GM18909 (cell line): ENCODE results near the gene TRIM49B.
"Not testable (repeated sequence)": the region's sequence is repeated elsewhere in the genome, so short reads cannot be mapped to it uniquely, and the experiment has no call there.

Source experiments
- ATAC-seq: cut with Tn5 transposase; IDR thresholded peaks from one replicate; pipeline ENCODE4 v1.9.1; 2021; ENCODE audit warnings: mild to moderate bottlenecking; ENCODE audit not compliant: unreplicated experiment, poor library complexity

The TRIM49B gene

DNA sequence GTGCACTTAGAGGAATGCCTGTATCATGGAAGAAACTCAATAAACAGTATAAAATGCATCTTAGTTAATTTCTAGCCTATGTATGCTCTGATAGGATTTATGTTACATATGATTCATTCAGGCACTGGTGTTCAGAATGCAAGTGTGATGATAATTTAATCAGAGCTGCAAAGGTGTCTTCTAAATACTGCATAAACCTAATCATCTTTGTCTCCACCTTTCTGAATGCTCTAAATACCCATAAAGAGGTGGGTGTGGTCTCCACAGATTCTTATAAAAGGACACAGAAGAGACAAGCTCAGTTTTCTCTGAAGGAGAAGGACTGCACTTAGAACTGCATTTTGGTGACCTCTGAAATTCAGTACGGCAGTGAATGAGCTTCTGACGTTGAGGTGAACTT, at the start of gene TRIM49B:
Gene TRIM49B, plus strand, starts transcription at position 301 of the 400 bp plus-strand sequence. CDS start 2,777 bp downstream, outside the sequence.
- ATAC-seq = not testable (repeated sequence)

DNA sequence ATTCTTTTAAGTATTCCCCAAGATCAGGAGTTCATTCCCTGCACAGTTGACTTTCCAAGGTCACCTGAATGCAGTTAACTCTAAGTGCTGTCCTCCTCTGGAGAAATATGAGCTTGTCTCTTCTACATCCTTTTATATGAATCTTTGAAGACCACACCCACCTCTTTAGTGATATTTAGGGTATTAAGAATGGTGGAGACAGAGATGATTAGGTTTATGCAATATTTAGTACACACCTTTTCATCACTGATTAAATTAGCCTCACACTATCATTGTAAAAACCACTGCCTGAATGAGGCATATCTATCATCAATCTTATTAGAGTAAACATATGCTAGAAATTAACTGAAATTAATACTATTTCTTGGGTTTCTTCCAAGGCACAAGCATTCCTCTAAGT, 44.8 kb upstream of the TRIM49B start, which contains the start of gene TRIM51G:
Gene TRIM51G, minus strand, starts transcription at position 101 of the 400 bp plus-strand sequence. CDS start 2,190 bp downstream, outside the sequence.
- not testable (repeated sequence) for ATAC-seq

DNA sequence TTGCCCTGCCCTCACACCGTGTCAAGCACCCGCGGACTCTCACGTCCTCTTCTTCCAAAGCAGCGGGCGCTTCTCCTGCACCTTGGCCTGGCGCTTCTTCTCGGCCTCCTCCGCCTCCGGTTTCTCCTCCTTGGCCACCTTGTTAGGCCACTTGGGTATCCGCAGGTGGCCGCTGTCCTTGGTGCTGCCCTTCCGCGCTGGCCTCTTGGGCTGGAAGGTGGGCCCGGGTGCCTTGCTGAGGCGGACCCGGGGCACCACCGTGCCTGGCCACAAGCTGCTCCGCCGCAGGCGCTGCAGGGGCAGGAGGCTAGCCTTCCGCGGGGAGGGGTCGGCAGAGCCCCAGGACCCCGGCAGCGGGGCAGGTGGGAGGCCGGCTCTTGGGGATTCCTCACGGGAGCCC, 19.6 kb downstream of the TRIM49B start:
- not testable (repeated sequence) for ATAC-seq

GRCh38 chr11:49049821-49050220, 21.2 kb downstream of the TRIM49B start:
- not testable (repeated sequence) for ATAC-seq

DNA sequence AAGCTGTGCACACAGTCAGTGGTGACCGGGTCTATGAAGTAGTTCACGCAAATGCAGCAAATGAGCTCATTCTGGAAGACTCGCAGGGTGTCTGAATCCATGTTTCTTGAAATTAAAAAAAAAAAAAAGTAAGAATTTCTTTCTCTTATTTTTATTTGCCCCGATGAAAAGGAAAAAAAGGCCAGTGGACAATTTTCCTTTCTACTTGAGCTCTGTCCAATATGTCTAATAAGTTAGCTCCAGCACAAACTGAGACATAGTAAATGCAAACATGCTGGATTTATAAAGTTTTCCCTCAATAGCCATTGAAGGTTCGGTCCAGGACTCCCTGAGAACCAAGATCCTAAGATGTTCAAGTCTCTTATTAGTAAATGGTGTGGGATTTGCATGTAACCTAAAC, 30.4 kb downstream of the TRIM49B start, which contains the start of gene TRIM64C:
Gene TRIM64C, minus strand, starts transcription at position 101 of the 400 bp plus-strand sequence. Its CDS starts 0 bp downstream, at position 101.
- not testable (repeated sequence) for ATAC-seq

GRCh38 chr11:49069897-49070296, 41.3 kb downstream of the TRIM49B start:
- ATAC-seq = not testable (repeated sequence)
